UCSD-AML1 (cell line): ENCODE results near the gene ROPN1B.

Experiments
- DNase-seq: peaks from one replicate; lab custom pipeline; 2025; ENCODE audit not compliant: unreplicated experiment; lab: John Stamatoyannopoulos, UW

ROPN1B gene

GRCh38 chr3:126026761-126027160 is 57.8 kb downstream of the ROPN1B start:
- DNase-seq, result no peak

DNA sequence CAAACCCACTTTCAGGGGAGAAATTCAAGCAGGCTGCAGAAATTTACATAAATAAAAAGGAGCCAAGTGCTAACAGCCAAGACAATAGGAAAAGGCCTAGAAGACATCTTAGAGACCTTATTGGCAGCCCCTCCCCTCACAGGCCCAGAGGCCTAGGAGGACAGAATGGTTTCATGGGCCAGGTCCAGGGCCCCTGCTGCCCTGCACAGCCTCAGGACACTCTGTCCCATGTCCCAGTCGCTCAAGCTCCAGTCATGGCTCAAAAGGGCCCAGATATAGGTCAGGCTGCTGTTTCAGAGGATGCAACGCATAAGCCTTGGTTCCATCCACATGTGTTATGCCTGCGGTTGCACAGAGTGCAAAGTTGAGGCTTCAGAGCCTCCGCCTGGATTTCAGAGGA is 59.1 kb downstream of the ROPN1B start:
- DNase-seq, result no peak

DNA sequence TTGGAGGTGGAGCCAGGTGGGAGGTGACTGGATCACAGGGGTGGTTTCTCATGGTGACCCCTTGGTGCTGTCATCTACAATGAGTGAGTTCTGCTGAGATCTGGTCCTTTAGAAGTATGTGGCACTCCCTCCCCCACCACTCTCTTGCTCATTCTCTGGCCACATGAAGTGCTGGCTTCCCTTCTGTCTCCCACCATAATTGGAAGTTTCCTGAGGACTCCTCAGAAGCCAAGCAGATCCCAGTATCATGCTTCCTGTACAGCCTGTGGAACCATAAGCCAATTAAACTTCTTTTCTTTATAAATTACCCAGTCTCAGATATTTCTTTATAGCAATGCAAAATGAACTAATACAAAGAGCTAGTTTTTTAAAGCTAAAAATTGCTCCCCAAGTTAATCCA is 60.3 kb downstream of the ROPN1B start:
- no peak for DNase-seq

- no peak for DNase-seq
These were observed 61.5 kb downstream of the ROPN1B start for GRCh38 chr3:126030455-126030854.

- DNase-seq, result no peak
These were observed 63.0 kb downstream of the ROPN1B start for GRCh38 chr3:126031981-126032471.
